CD4-positive, alpha-beta memory T cell (primary cell): ENCODE results near the gene SLC26A9. TPM values are rescaled to one million over a fixed set of nuclear protein-coding genes. Genes with fewer than 3 reads are reported as not detected.

Experiments
- CTCF ChIA-PET: fragments of 350-600 bp; sonication (Branson Sonifier 250); formaldehyde crosslinking; loops from one replicate; lab custom pipeline; 2021; ENCODE audit warnings: inconsistent platforms; ENCODE audit not compliant: partially characterized antibody; lab: Charles Lee
- POLR2A ChIA-PET: fragments of 350-600 bp; sonication (Branson Sonifier 250); formaldehyde crosslinking; loops from one replicate; lab custom pipeline; 2021; ENCODE audit not compliant: partially characterized antibody; lab: Charles Lee
- DNase-seq, 5 donors: peaks; one replicate each; pipeline versions ENCODE4 v3.0.0 to v3.0.0-alpha.2; 2020 to 2022; ENCODE audit warnings: mixed read lengths in 1 of 5
- H3K27ac ChIP-seq: one replicate; pipeline ENCODE4 v1.7.0; 2013; ENCODE audit warnings: low read depth, low read length
- H3K27me3 ChIP-seq: 2 replicates; pipeline ENCODE4 v1.7.0; 2013; ENCODE audit warnings: mild to moderate bottlenecking, low read length, moderate library complexity; ENCODE audit not compliant: insufficient read depth
- H3K36me3 ChIP-seq: 2 replicates; pipeline ENCODE4 v1.7.0; 2013; ENCODE audit warnings: mild to moderate bottlenecking, low read length, moderate library complexity; ENCODE audit not compliant: insufficient read depth
- H3K4me1 ChIP-seq: 2 replicates; pipeline ENCODE4 v1.7.0; 2013; ENCODE audit warnings: mild to moderate bottlenecking, low read length, moderate library complexity; ENCODE audit not compliant: insufficient read depth
- H3K4me3 ChIP-seq, 2 donors: one replicate each; pipeline ENCODE4 v1.7.0; 2013; ENCODE audit warnings: low read length in 2 of 2, mild to moderate bottlenecking in 1 of 2
- H3K9me3 ChIP-seq, 2 donors: one replicate each; pipeline ENCODE4 v1.7.0; 2013; ENCODE audit warnings: low read length in 2 of 2, control low read depth in 1 of 2; ENCODE audit not compliant: control insufficient read depth in 1 of 2
- H3K27ac Mint-ChIP-seq, 7 donors: one replicate each; pipeline ENCODE4 v1.8.0; 2020 to 2021; ENCODE audit warnings: mixed read lengths in 7 of 7, mild to moderate bottlenecking in 6 of 7, inconsistent platforms in 3 of 7, moderate library complexity in 3 of 7
- H3K27me3 Mint-ChIP-seq, 2 donors: one replicate each; pipeline ENCODE4 v1.8.0; 2020 to 2021; ENCODE audit warnings: mixed read lengths in 2 of 2
- H3K36me3 Mint-ChIP-seq, 2 donors: one replicate each; pipeline ENCODE4 v1.8.0; 2020 to 2021; ENCODE audit warnings: mixed read lengths in 2 of 2, inconsistent platforms in 1 of 2, mild to moderate bottlenecking in 1 of 2
- H3K4me1 Mint-ChIP-seq, 4 donors: one replicate each; pipeline ENCODE4 v1.8.0; 2020 to 2021; ENCODE audit warnings: mixed read lengths in 4 of 4, mild to moderate bottlenecking in 1 of 4
- H3K4me3 Mint-ChIP-seq, 8 donors: one replicate each; pipeline ENCODE4 v1.8.0; 2020 to 2021; ENCODE audit warnings: mixed read lengths in 8 of 8, mild to moderate bottlenecking in 7 of 8, moderate library complexity in 6 of 8, inconsistent platforms in 3 of 8
- H3K9me3 Mint-ChIP-seq, 8 donors: one replicate each; pipeline ENCODE4 v1.8.0; 2020 to 2021; ENCODE audit warnings: mixed read lengths in 8 of 8, mild to moderate bottlenecking in 5 of 8, inconsistent platforms in 3 of 8, moderate library complexity in 1 of 8
- intact Hi-C: fragments of 100-400 bp; cut with micrococcal nuclease; formaldehyde crosslinking; loops from one replicate; pipeline ENCODE4 v1.15.1; 2023
- polyA plus RNA-seq, 2 donors: library from polyadenylated mRNA; unstranded; fragments of 300-500 nt; fragmentation: Illumina TruSeq; gene quantifications; one replicate each; pipeline ENCODE4 v1.2.3, GENCODE V29; 2021
- total RNA-seq, 2 experiments: library from RNA; stranded (reverse); gene quantifications; one replicate each; pipeline ENCODE4 v1.2.3, GENCODE V29; 2021

Gene SLC26A9
- total and polyA plus RNA-seq, 4 experiments from 2014 or later: not detected

DNA sequence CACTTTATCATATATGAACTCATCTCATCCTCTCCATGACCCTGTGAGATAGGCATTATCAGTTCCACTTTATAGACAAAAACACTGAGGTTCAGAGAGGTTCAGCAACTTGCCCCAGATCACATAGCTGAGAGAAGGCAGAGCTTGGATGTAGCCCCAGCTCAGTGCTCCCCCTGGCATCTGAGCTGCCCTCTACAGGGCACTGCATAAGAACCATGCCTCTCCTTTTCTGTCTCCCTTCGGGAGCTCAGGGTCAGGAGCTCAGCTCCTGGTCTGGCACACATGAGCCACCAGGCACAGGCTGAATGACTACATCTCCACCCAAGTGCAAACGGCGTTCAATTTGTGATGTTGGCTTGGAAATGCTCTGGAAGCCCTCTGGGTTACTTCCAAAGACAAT lies 43.0 kb upstream of the SLC26A9 start:
- Histone ChIP-seq H3K27me3 (no peaks in the 10 kb centered on the region), H3K27ac (no peak overlapping the region), H3K36me3 (no peaks in the 10 kb centered on the region), H3K4me1 (no peaks in the 10 kb centered on the region), H3K9me3 (no peaks in the 10 kb centered on the region), H3K4me3 (no peak overlapping the region)
- intact Hi-C loops: no loop called here
- H3K27me3 Mint-ChIP-seq: peaks cover 2 to 7% of the 10 kb centered on the region in 2 donors
- H3K27ac Mint-ChIP-seq: no peak overlapping the region
- ChIA-PET POLR2A (no interaction called here), CTCF (interaction anchor here (1.0 to 3.9 kb wide), 5 partner anchors 8 to 328 kb away, joined by 3 to 31 read pairs (median 5); no protein-coding TSS in a partner anchor)
- no peak overlapping the region for H3K4me3 Mint-ChIP-seq
- H3K36me3 Mint-ChIP-seq: no peaks in the 10 kb centered on the region
- H3K9me3 Mint-ChIP-seq: peaks cover 0 to 7% (median 0%) of the 10 kb centered on the region in 8 donors
- no peaks in the 10 kb centered on the region for H3K4me1 Mint-ChIP-seq
- no peak for DNase-seq

DNA sequence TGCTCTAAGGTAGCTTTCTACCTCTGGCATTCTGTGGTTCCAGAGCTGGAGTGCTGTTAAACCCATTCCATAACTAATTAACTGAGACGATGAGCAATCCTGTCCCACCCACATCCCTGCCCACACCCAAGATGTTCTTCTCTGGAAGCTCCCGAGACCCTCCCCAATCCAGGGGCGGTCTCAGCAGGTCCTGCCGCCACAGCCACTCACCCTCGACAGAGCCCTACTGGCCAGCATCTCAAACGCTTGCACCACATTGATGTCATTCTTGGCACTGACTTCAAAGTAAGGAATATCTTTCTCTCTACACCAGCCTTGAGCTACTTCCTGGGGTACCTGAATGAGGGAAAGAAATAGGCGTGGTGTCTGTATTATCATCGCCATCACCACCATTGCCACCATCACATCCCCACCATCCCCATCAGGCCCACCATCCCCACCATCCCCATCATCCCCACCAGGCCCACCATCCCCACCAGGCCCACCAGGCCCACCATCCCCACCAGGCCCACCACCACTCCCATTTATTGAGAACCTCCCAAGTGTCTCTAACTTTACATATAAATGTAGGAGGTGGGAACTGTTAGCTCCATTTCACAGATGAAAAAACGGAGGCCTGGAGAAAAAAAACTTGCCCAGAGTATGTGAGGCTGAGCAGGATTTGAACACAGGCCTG lies 42.2 kb upstream of the SLC26A9 start:
- DNase-seq: no peak
- Mint-ChIP-seq H3K4me1 (no peaks in the 10 kb centered on the region), H3K27ac (no peak overlapping the region), H3K27me3 (peaks cover 2 to 6% of the 10 kb centered on the region in 2 donors), H3K4me3 (no peak overlapping the region), H3K9me3 (peaks cover 0 to 7% (median 0%) of the 10 kb centered on the region in 8 donors), H3K36me3 (no peaks in the 10 kb centered on the region)
- Histone ChIP-seq H3K4me1 (no peaks in the 10 kb centered on the region), H3K36me3 (no peaks in the 10 kb centered on the region), H3K9me3 (no peaks in the 10 kb centered on the region), H3K27ac (no peak overlapping the region), H3K27me3 (no peaks in the 10 kb centered on the region), H3K4me3 (no peak overlapping the region)
- intact Hi-C loops: loop anchor here (2.0 kb wide), 1 partner anchor 121 kb away; no protein-coding TSS in a partner anchor
- POLR2A ChIA-PET: no interaction called here
- CTCF ChIA-PET: interaction anchor here (1.0 to 3.9 kb wide), 7 partner anchors 8 to 394 kb away, joined by 3 to 31 read pairs (median 4); no protein-coding TSS in a partner anchor

GRCh38 chr1:205983925-205984725 lies 40.9 kb upstream of the SLC26A9 start:
- Mint-ChIP-seq H3K27ac (peak overlapping the region in 1 of 7 donors; percentile 6), H3K27me3 (no peaks in the 10 kb centered on the region), H3K36me3 (no peaks in the 10 kb centered on the region), H3K4me1 (no peaks in the 10 kb centered on the region), H3K4me3 (no peak overlapping the region), H3K9me3 (peaks cover 0 to 7% (median 0%) of the 10 kb centered on the region in 8 donors)
- intact Hi-C loops: loop anchor here (2.0 kb wide), 1 partner anchor 123 kb away; no protein-coding TSS in a partner anchor
- DNase-seq: no peak
- Histone ChIP-seq H3K27me3 (no peaks in the 10 kb centered on the region), H3K9me3 (no peaks in the 10 kb centered on the region), H3K4me3 (no peak overlapping the region), H3K4me1 (no peaks in the 10 kb centered on the region), H3K27ac (no peak overlapping the region), H3K36me3 (no peaks in the 10 kb centered on the region)
- ChIA-PET POLR2A (no interaction called here), CTCF (interaction anchor here (1.0 to 1.2 kb wide), 2 partner anchors 122 to 192 kb away, joined by 3 to 4 read pairs; no protein-coding TSS in a partner anchor)

GRCh38 chr1:205981257-205981656 lies 38.0 kb upstream of the SLC26A9 start:
- Histone ChIP-seq H3K4me1 (no peaks in the 10 kb centered on the region), H3K27ac (no peak overlapping the region), H3K27me3 (no peaks in the 10 kb centered on the region), H3K4me3 (no peak overlapping the region), H3K36me3 (no peaks in the 10 kb centered on the region), H3K9me3 (no peaks in the 10 kb centered on the region)
- DNase-seq: no peak
- ChIA-PET POLR2A (no interaction called here), CTCF (interaction anchor here (0.9 to 7.7 kb wide), 4 partner anchors 9 to 322 kb away, joined by 3 to 268 read pairs (median 57); no protein-coding TSS in a partner anchor)
- Mint-ChIP-seq H3K4me3 (no peak overlapping the region), H3K4me1 (no peaks in the 10 kb centered on the region), H3K36me3 (no peaks in the 10 kb centered on the region), H3K27me3 (peaks cover 2 to 4% of the 10 kb centered on the region in 2 donors), H3K27ac (peak overlapping the region in 2 of 7 donors; percentile 17 to 62), H3K9me3 (peaks cover 0 to 7% (median 0%) of the 10 kb centered on the region in 8 donors)
- intact Hi-C loops: no loop called here

GRCh38 chr1:205980237-205980870 lies 37.1 kb upstream of the SLC26A9 start:
- peaks cover 0 to 7% (median 0%) of the 10 kb centered on the region in 8 donors for H3K9me3 Mint-ChIP-seq
- CTCF ChIA-PET: interaction anchor here (0.9 to 7.7 kb wide), 6 partner anchors 8 to 321 kb away, joined by 3 to 268 read pairs (median 3); no protein-coding TSS in a partner anchor
- H3K27ac Mint-ChIP-seq: no peak overlapping the region
- Histone ChIP-seq H3K9me3 (no peaks in the 10 kb centered on the region), H3K36me3 (no peaks in the 10 kb centered on the region), H3K27ac (no peak overlapping the region), H3K27me3 (no peaks in the 10 kb centered on the region), H3K4me1 (no peaks in the 10 kb centered on the region), H3K4me3 (no peak overlapping the region)
- H3K27me3 Mint-ChIP-seq: peaks cover 2 to 4% of the 10 kb centered on the region in 2 donors
- H3K36me3 Mint-ChIP-seq: no peaks in the 10 kb centered on the region
- no peak overlapping the region for H3K4me3 Mint-ChIP-seq
- DNase-seq: no peak
- H3K4me1 Mint-ChIP-seq: no peaks in the 10 kb centered on the region
- intact Hi-C loops: no loop called here
- POLR2A ChIA-PET: no interaction called here

DNA sequence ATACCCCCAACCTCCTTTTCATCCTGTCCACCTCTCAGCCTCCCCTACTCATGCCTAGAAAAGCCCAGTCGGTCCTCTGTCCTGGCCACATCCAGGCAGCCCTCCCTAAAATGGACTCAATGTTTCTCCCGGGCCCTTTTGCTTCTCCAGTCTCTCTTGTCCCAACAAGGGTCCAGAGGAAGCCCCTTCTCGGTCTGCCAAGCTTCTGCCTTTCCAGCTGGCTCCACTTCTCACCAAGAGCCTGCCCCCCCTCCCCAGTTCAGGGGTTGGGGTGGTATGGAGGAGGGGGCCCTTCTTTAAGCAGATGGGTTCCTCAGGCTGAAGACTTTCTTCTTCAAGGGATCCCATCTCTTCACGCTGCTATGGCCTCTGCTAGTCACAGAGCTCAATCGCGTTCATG lies 36.0 kb upstream of the SLC26A9 start:
- H3K4me1 Mint-ChIP-seq: peaks cover 0 to 1% (median under 1%) of the 10 kb centered on the region in 4 donors
- H3K9me3 Mint-ChIP-seq: peaks cover 0 to 7% (median 0%) of the 10 kb centered on the region in 8 donors
- DNase-seq: no peak
- H3K4me3 Mint-ChIP-seq: no peak overlapping the region
- H3K27ac Mint-ChIP-seq: peak overlapping the region in 1 of 7 donors; percentile 47
- peaks cover 4% of the 10 kb centered on the region in 2 donors for H3K27me3 Mint-ChIP-seq
- Histone ChIP-seq H3K27ac (no peak overlapping the region), H3K9me3 (no peaks in the 10 kb centered on the region), H3K36me3 (no peaks in the 10 kb centered on the region), H3K4me1 (no peaks in the 10 kb centered on the region), H3K4me3 (no peak overlapping the region), H3K27me3 (no peaks in the 10 kb centered on the region)
- ChIA-PET CTCF (interaction anchor here (1.0 to 7.7 kb wide), 6 partner anchors 11 to 320 kb away, joined by 3 to 268 read pairs (median 13); no protein-coding TSS in a partner anchor), POLR2A (no interaction called here)
- H3K36me3 Mint-ChIP-seq: no peaks in the 10 kb centered on the region
- intact Hi-C loops: loop anchor here (5.0 kb wide), 1 partner anchor 267 kb away; no protein-coding TSS in a partner anchor
